22Rv1 (cell line): ENCODE measurements around the gene MRPS17.

ENCODE experiments used
- H3K27ac ChIP-seq: fragments of 450-650 bp; 2 replicates; pipeline ENCODE4 v1.5.1; 2017
- ZFX ChIP-seq: fragments of 450-650 bp; IDR thresholded peaks from 2 replicates; pipeline ENCODE4 v1.6.1; 2017; ENCODE audit warnings: antibody characterized with exemption, borderline replicate concordance
- TF ChIP-seq, protein P1 (sequence below): fragments of 450-650 bp; IDR thresholded peaks from 2 replicates; pipeline ENCODE4 v1.5.1; 2017; ENCODE audit warnings: mild to moderate bottlenecking

MRPS17 gene

DNA sequence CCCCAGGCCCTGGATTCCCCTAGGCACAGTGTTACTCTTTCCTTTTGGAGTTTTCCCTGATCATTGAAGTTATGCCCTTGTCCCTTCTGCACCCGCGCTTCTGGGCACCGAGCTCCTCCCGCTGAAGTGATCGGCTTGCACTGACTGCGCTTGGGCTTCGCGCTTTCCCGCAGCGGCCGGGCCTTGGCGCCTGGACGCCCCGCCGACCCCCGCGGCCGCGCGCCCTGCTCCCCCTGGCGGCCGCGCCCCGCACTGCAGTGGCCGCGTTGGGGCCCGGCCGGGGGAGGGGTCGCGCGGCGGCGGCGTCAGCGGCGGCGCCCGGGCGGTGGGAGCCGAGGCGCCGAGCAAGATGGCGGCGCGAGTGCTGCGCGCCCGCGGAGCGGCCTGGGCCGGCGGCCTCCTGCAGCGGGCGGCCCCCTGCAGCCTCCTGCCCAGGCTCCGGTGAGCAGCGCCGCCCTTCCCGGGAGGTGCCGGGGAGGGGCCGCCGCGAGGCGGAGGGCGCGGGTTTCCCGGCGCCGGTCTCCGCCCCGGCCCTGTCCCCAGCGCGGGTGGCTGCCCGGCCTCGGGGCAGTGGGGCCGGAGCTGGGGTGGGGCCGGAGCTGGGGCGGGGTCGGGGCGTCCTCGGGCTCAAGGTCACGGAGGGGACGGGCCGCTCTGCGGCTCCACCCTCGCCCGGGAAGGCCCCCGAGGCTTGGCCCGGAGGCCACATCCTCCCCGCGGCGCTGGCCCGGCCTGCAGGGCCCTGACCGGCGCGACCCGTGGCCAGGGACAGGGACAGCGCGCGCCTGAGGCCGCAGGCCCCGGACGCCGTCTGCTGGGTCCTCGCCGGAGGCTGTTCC, 12.8 kb downstream of the MRPS17 start, which contains the start of gene NIPSNAP2:
Gene NIPSNAP2, plus strand, starts transcription at position 325 of the 839 bp plus-strand sequence. Its CDS starts 25 bp downstream, at position 350.
- TF ChIP-seq, protein P1, sequence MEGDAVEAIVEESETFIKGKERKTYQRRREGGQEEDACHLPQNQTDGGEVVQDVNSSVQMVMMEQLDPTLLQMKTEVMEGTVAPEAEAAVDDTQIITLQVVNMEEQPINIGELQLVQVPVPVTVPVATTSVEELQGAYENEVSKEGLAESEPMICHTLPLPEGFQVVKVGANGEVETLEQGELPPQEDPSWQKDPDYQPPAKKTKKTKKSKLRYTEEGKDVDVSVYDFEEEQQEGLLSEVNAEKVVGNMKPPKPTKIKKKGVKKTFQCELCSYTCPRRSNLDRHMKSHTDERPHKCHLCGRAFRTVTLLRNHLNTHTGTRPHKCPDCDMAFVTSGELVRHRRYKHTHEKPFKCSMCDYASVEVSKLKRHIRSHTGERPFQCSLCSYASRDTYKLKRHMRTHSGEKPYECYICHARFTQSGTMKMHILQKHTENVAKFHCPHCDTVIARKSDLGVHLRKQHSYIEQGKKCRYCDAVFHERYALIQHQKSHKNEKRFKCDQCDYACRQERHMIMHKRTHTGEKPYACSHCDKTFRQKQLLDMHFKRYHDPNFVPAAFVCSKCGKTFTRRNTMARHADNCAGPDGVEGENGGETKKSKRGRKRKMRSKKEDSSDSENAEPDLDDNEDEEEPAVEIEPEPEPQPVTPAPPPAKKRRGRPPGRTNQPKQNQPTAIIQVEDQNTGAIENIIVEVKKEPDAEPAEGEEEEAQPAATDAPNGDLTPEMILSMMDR = peak; percentile 98
- TF ChIP-seq ZFX = no peak
- H3K27ac ChIP-seq = peak within 1 kb of the TSS; percentile 96

DNA sequence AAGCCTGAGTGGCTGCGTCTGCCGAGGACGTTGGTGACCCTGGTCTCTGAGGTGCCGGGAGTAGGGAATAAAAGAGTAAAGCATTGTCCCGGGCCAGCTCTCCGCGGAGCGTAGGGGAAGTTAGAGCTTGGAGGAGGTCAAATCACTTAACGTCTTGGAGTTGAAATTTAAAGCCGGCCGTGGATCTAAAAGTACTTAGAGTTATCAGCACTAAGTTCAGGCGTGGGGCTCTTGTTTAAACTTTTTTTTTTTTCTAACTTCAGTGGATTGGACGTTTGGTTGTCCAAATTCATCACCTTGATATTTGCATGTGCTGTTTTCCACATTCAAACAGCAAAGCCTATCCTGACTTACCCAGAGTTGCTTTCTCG, 13.4 kb downstream of the MRPS17 start:
- no peak for TF ChIP-seq ZFX
- TF ChIP-seq, protein P1 = no peak
- peak overlapping the region; percentile 96 for H3K27ac ChIP-seq

DNA sequence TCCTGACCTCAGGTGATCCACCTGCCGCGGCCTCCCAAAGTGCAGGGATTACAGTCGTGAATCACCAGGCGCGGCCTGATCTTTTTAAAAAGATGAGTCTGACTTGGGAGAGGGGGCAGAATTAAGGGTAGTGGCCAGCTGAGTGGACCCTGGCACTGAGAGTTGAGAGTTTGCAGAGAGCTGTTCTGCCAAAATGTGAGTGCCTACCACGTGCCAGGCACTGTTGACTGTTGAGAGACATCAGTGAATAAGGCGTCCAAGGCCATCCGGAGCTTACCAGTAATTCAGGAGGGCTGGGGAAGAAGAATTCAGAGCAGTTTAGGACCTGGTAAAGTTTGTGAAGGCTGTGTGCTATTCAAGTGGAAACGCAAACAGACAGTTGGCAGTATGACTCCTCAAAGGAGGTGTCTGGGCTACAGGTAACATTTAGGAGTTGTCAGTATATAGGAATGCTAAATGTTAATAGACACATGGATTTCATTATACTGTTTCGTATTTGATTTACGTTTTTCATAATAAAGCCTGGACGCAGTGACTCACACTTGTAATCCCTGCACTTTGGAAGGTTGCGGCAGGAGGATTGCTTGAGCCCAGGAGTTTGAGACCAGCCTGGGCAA, 14.2 kb downstream of the MRPS17 start:
- H3K27ac ChIP-seq = peak overlapping the region; percentile 96
- TF ChIP-seq ZFX = no peak
- TF ChIP-seq, protein P1 = no peak

GRCh38 chr7:55966851-55967250, 15.2 kb downstream of the MRPS17 start:
- TF ChIP-seq, protein P1 = no peak
- TF ChIP-seq ZFX = no peak
- H3K27ac ChIP-seq = peak overlapping the region; percentile 96

DNA sequence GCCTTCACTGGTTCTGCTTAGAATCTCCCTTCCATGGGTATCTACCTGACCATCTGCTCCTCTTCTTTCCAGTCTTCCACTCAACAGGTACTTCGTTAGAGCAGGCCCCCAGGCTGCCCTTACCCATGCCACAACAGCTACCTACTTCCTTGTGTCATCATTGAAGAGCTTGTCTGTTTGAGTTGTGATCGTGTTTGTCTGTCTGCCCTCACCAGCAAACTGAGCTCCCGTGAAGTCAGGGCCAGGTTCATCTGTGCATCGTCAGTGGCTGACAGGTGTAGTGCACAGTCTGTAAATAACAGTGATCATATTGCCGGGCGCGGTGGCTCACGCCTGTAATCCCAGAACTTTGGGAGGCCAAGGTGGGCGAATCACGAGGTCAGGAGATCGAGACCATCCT, 17.7 kb downstream of the MRPS17 start:
- H3K27ac ChIP-seq = no peak overlapping the region
- no peak for TF ChIP-seq ZFX
- TF ChIP-seq, protein P1 = no peak

- H3K27ac ChIP-seq = no peak overlapping the region
These were observed 18.9 kb downstream of the MRPS17 start for GRCh38 chr7:55970561-55970960.

GRCh38 chr7:55970978-55971377, 19.3 kb downstream of the MRPS17 start:
- TF ChIP-seq, protein P1 = no peak
- TF ChIP-seq ZFX = no peak
- no peak overlapping the region for H3K27ac ChIP-seq

More at GRCh38 chr7:55970561-55970960, 18.9 kb downstream of the MRPS17 start:
- TF ChIP-seq, protein P1 = no peak
- no peak for TF ChIP-seq ZFX
